Liver (tissue), 3 donors: Measurements from ENCODE around the gene ATM.
A peak's percentile ranks its signal among the peaks of the same experiment; 100 is the strongest.

Experiments
- CTCF ChIP-seq: fragments of 150-350 bp; IDR thresholded peaks from 2 replicates; pipeline ENCODE4 v1.5.1; 2017; ENCODE audit warnings: improper control_type of control experiment, low read depth, low read length; ENCODE audit not compliant: missing input control
- JUND ChIP-seq, 2 donors: IDR thresholded peaks; 2 replicates each; pipeline ENCODE4 v1.6.1; 2016; ENCODE audit warnings: antibody characterized with exemption in 2 of 2
- RAD21 ChIP-seq, 2 donors: IDR thresholded peaks; 2 replicates each; pipeline ENCODE4 v1.6.1; 2016; ENCODE audit warnings: antibody characterized with exemption in 2 of 2, mild to moderate bottlenecking in 2 of 2
- TAF1 ChIP-seq: conservative IDR thresholded peaks from 2 replicates; pipeline ENCODE4 v1.6.1; 2016; ENCODE audit warnings: antibody characterized with exemption, mild to moderate bottlenecking
- donor health status: healthy.
- donor health status: healthy.

- no peak for TF ChIP-seq CTCF
- peak; percentile 55 to 58 for TF ChIP-seq JUND (IDR thresholded peaks at IDR 0.05)
- no peak for TF ChIP-seq TAF1
- TF ChIP-seq RAD21 (IDR thresholded peaks at IDR 0.05): no peak
Observed at GRCh38 chr11:108233277-108233945, 10.5 kb downstream of the ATM start.
